Right lobe of liver (tissue), 6 donors: Measurements from ENCODE around the gene PIK3C2G. TPM values are rescaled to one million over a fixed set of nuclear protein-coding genes. Genes with fewer than 3 reads are reported as not detected.

ENCODE experiments used
- ATAC-seq, 4 donors: fragments of 200-7000 bp; cut with Tn5 transposase; one replicate each; pipeline ENCODE4 v1.9.1; 2020; ENCODE audit warnings: mild to moderate bottlenecking in 4 of 4, moderate library complexity in 4 of 4
- DNase-seq, 3 donors: peaks; one replicate each; pipeline ENCODE4 v3.0.0-alpha.2; 2020
- H3K27ac ChIP-seq, 3 donors: fragments of 200-600 bp; one replicate each; pipeline ENCODE4 v1.8.0; 2022
- H3K27me3 ChIP-seq, 2 donors: fragments of 200-600 bp; one replicate each; pipeline ENCODE4 v1.8.0; 2022
- H3K36me3 ChIP-seq, 4 donors: fragments of 200-600 bp; sonication (generic) in 1 of 4; one replicate each; pipeline versions ENCODE4 v1.5.1 to v1.8.0; 2017 to 2022; ENCODE audit warnings: control low read depth in 1 of 4
- H3K4me1 ChIP-seq, 4 donors: fragments of 200-600 bp; sonication (generic) in 1 of 4; one replicate each; pipeline versions ENCODE4 v1.5.1 to v1.8.0; 2017 to 2022; ENCODE audit warnings: control low read depth in 1 of 4
- H3K4me3 ChIP-seq, 3 donors: fragments of 200-600 bp; one replicate each; pipeline ENCODE4 v1.8.0; 2022
- H3K9me3 ChIP-seq, 4 donors: fragments of 200-600 bp; sonication (generic) in 1 of 4; one replicate each; pipeline versions ENCODE4 v1.5.1 to v1.8.0; 2017 to 2022; ENCODE audit warnings: control low read depth in 1 of 4
- CTCF ChIP-seq, 4 donors: fragments of 200-600 bp in 3 of 4; fragments of 450-650 bp in 1 of 4; IDR thresholded peaks; one replicate each; pipeline versions ENCODE4 v1.5.1 to v1.8.0; 2016 to 2022; ENCODE audit warnings: antibody characterized with exemption in 4 of 4, mild to moderate bottlenecking in 2 of 4
- POLR2A ChIP-seq: fragments of 450-650 bp; IDR thresholded peaks from one replicate; pipeline ENCODE4 v1.6.1; 2017; ENCODE audit warnings: antibody characterized with exemption, mild to moderate bottlenecking
- WGBS: methylation state at CpG from one replicate; pipeline ENCODE4 v1.1.6; 2018; ENCODE audit warnings: low coverage, low lambda C conversion rate; ENCODE audit not compliant: insufficient coverage; ENCODE audit errors: missing lambda C conversion rate; 5-methylcytosine and 5-hydroxymethylcytosine counted together
- intact Hi-C, 2 donors: fragments of 100-400 bp; cut with DNase I; formaldehyde crosslinking; loops; one replicate each; pipeline versions ENCODE4 v1.11.2 to v1.14.1; 2022
- total RNA-seq, 6 experiments: library from RNA; depleted of rRNA in 2 of 6; stranded (reverse); fragments of >200 nt in 2 of 6; fragmentation: NEBNext Ultra II Directional in 3 of 6; extraction: Animal tissue kit (Norgen Biotek cat#: 25700) in 3 of 6; gene quantifications; one replicate each; pipeline versions ENCODE4 v1.1.0 to v1.2.4, GENCODE V29; 2016 to 2023
- donor health status: DM: no; HTN: yes; CAD: no.
- donor health status: DM: no; HTN: no; CAD: no.
- donor health status: DM: no; HTN: no; CAD: no.
- donor health status: DM: no; HTN: yes; CAD: no.
- donor health status: DM: no; HTN: yes; CAD: no.

PIK3C2G gene
- total RNA-seq, 6 experiments from 2014 or later, result 12.5 to 30.5 (median 24.8) TPM

GRCh38 chr12:18389820-18390219, 128.5 kb downstream of the PIK3C2G start:
- Histone ChIP-seq H3K36me3 (peaks cover 0 to 6% (median 2%) of the 10 kb centered on the region in 4 donors), H3K4me1 (peaks cover 0 to 15% (median 2%) of the 10 kb centered on the region in 4 donors), H3K4me3 (no peak overlapping the region), H3K27ac (peak overlapping the region in 2 of 3 donors; percentile 49 to 58), H3K9me3 (no peaks in the 10 kb centered on the region), H3K27me3 (no peaks in the 10 kb centered on the region)
- DNase-seq (no peak), ATAC-seq (peak; percentile 81 to 93 (median 88))
- 24% methylated on average over 4 of the region's 4 CpGs for WGBS
- intact Hi-C loops, result no loop called here
- TF ChIP-seq CTCF (IDR thresholded peaks at IDR 0.05) (no peak), POLR2A (no peak)

- peaks cover 0 to 15% (median 2%) of the 10 kb centered on the region in 4 donors for H3K4me1 ChIP-seq
- peaks cover 0 to 6% (median 2%) of the 10 kb centered on the region in 4 donors for H3K36me3 ChIP-seq
- DNase-seq (no peak), ATAC-seq (no peak)
- WGBS, result 30% methylated on average over 2 of the region's 2 CpGs
- intact Hi-C loops, result no loop called here
- no peak overlapping the region for H3K27ac ChIP-seq
- no peaks in the 10 kb centered on the region for H3K27me3 ChIP-seq
- no peak overlapping the region for H3K4me3 ChIP-seq
- TF ChIP-seq CTCF (IDR thresholded peaks at IDR 0.05) (no peak), POLR2A (no peak)
- H3K9me3 ChIP-seq, result no peaks in the 10 kb centered on the region
These were observed 129.8 kb downstream of the PIK3C2G start for GRCh38 chr12:18391151-18391550.

- no peak for TF ChIP-seq POLR2A
- no peak for TF ChIP-seq CTCF (IDR thresholded peaks at IDR 0.05)
- intact Hi-C loops, result no loop called here
- WGBS, result 100% methylated on average over 1 of the region's 1 CpG
- no peaks in the 10 kb centered on the region for H3K27me3 ChIP-seq
- DNase-seq (no peak), ATAC-seq (no peak)
- H3K27ac ChIP-seq, result no peak overlapping the region
- peaks cover 0 to 6% (median 0%) of the 10 kb centered on the region in 4 donors for H3K36me3 ChIP-seq
- H3K4me1 ChIP-seq, result peaks cover 0 to 10% (median 2%) of the 10 kb centered on the region in 4 donors
- H3K9me3 ChIP-seq, result no peaks in the 10 kb centered on the region
- no peak overlapping the region for H3K4me3 ChIP-seq
These were observed 133.4 kb downstream of the PIK3C2G start for GRCh38 chr12:18394742-18395141.

GRCh38 chr12:18400186-18400585, 138.9 kb downstream of the PIK3C2G start:
- TF ChIP-seq CTCF (IDR thresholded peaks at IDR 0.05), result no peak
- TF ChIP-seq POLR2A, result no peak
- intact Hi-C loops, result no loop called here
- Histone ChIP-seq H3K9me3 (no peaks in the 10 kb centered on the region), H3K36me3 (no peaks in the 10 kb centered on the region), H3K27ac (no peak overlapping the region), H3K4me3 (no peak overlapping the region), H3K4me1 (peaks cover 0 to 4% (median 0%) of the 10 kb centered on the region in 4 donors), H3K27me3 (no peaks in the 10 kb centered on the region)
- no peak for ATAC-seq
- 80% methylated on average over 1 of the region's 1 CpG for WGBS
- no peak for DNase-seq
